GM23248 (cell line): ENCODE measurements around the gene USP34.

Experiments
- EZH2 ChIP-seq: fragments of 200-600 bp; sonication (generic); IDR thresholded peaks from 2 replicates; pipeline ENCODE4 v1.6.1; 2018; ENCODE audit warnings: antibody characterized with exemption, mild to moderate bottlenecking; ENCODE audit not compliant: insufficient read depth, poor library complexity, severe bottlenecking
- EZH2phosphoT487 ChIP-seq: fragments of 200-600 bp; sonication (generic); IDR thresholded peaks from 2 replicates; pipeline ENCODE4 v1.6.1; 2018; ENCODE audit warnings: antibody characterized with exemption, moderate library complexity, mild to moderate bottlenecking, low read depth; ENCODE audit not compliant: insufficient read depth

DNA sequence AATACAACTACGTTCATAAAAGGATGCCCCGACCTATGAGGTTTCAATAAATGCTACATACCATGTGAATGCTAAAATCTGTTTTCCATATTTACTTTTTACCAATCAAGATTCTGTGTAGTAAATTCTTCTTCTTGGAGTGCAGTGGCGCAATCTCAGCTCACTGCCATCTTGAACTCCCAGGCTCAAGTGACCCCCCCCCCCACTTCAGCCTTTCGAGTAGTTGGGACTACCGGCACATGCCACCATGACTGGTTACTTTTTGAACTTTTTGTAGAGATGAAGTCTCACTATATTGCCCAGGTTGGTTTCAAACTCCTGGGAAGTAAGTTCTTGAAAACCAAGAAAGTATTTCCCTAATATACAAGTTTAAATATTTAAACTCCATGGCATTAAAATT is 14.4 kb upstream of the USP34 start:
- TF ChIP-seq EZH2 (no peak), EZH2phosphoT487 (no peak)
